ENCODE measurements around the gene FOXQ1.
"Not testable (repeated sequence)": the region's sequence is repeated elsewhere in the genome, so short reads cannot be mapped to it uniquely, and the experiment has no call there.

The FOXQ1 gene

GRCh38 chr6:1291381-1291780, 20.5 kb upstream of the FOXQ1 start:
- DNase-seq: no peak

GRCh38 chr6:1295420-1295819, 16.5 kb upstream of the FOXQ1 start:
- DNase-seq: no peak

GRCh38 chr6:1296079-1296478, 15.8 kb upstream of the FOXQ1 start:
- DNase-seq: no peak

DNA sequence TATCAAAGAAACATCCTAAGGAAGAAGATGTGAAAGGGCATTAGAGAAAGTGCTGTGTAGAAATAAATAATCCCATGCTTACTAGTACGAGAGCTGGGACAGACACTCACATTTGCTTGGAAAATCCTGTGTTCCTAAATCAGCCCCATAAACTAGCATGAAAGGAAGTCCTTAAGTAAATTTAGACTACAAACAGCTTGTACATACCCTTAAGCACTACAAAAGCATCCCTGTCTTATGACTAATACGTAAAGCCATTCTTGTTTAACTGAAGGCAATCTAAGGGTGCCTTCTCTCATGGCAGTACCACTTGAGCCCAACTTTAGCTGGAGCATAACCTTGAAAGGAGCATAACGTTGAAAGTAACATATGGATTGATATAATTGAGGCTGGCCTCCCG, 15.4 kb upstream of the FOXQ1 start:
- no peak for DNase-seq

DNA sequence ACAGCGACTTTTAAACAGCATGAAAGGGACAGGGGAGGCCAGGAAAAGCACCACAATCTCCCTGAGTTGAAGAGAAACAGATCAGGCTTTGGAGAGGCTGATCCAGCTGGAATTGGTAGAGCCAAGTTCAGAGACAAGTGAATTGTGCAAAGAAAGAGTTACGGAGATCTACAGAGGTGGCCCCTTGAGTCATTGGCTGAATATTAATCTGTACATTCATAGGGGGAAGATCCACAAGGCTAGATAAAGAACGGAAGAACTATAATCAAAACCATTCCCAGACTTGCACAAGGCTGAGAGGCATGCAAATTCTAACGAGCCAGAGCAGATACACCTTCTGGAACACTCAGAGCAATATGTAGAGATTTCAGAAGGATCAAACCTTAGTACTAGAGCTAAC, 14.2 kb upstream of the FOXQ1 start:
- no peak for DNase-seq

DNA sequence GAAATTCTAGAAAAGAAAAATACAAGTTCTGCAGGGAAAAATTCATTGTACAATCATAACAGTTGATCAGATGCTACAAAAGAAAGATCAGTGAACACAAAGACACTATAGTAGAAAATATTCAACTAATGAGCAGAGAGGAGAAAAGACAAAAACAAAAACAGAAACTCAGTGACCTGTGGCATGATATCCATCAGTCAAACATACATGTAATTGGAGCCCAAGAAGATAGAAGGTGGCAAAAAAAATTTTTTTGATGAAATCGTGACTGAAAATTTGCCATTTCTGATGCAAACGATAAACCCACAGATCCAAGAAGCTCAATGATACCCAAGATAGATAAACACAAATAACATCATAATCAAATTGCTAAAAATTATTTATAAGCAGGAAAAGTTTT, 13.1 kb upstream of the FOXQ1 start:
- DNase-seq: no peak

DNA sequence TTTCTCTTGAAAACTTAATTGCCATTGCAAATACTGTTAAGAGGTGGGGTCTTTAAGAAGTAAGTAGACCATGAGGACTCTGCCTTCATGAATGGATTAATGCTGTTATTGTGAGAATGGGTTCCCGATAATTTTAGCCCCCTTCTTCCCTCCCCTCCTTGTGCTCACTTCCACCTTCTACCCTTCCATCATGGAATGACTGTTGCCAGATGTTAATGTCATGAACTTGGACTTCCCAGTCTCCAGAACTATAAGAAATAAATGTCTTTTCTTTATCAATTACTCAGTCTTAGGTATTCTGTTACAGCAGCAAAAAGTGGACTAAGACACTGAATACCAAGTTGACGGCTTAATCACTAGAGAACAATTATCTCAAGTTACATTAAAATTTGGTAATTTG, 5.8 kb upstream of the FOXQ1 start:
- no peak for DNase-seq

GRCh38 chr6:1309366-1309765, 2.5 kb upstream of the FOXQ1 start:
- DNase-seq: no peak

DNA sequence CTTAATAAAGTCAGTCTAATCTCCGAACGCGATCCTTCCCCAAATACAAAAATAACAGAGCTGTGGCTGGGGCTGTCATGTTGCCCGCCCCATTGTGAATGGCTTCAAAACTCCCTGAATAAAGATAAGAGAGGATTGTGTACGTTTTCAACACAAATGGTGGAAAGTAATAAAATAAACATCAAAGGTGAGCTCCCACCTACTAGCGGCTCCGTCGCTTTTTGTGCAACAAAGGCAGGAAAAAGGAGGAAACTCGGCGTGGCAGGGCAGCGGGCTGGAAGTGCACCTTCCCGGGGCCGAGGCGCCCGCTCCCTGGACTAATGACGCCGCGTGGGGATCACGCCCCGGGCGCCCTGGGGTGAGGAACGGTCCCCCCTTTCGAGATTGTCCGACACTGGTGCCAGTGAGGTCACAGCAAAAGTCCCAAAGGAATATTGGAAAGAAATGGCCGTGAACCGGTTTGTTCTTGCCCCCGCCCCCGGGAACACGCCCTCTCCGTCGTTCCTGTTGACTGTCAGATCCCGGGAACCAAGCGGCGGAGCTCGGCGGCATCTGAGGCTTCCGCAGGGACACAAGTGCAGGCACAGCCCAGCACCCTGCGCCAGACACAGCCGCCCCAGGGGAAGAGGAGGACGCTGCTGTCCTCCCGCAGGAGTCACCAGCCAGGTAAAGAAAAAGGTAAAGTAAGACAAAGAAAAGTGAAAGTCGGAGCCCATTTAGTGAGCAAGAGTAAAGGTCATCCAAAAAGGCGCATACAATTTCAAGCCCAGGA, 1.1 kb upstream of the FOXQ1 start:
- DNase-seq: no peak

- DNase-seq: no peak
These were observed 240 bp downstream of the FOXQ1 start for GRCh38 chr6:1312203-1312472.

DNA sequence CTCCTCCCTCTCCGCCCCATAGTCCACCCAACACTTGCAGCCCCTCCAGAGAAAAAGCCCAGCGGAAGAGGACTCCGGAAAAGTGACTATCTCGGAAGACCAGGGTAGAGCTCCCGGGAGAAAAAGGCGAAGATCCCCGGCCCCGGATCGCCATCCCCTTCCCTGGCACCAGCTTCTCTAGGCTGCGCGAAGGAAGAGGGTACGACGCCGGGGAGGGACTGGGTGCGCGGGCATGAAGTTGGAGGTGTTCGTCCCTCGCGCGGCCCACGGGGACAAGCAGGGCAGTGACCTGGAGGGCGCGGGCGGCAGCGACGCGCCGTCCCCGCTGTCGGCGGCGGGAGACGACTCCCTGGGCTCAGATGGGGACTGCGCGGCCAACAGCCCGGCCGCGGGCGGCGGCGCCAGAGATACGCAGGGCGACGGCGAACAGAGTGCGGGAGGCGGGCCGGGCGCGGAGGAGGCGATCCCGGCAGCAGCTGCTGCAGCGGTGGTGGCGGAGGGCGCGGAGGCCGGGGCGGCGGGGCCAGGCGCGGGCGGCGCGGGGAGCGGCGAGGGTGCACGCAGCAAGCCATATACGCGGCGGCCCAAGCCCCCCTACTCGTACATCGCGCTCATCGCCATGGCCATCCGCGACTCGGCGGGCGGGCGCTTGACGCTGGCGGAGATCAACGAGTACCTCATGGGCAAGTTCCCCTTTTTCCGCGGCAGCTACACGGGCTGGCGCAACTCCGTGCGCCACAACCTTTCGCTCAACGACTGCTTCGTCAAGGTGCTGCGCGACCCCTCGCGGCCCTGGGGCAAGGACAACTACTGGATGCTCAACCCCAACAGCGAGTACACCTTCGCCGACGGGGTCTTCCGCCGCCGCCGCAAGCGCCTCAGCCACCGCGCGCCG, 822 bp downstream of the FOXQ1 start:
- DNase-seq: no peak

DNA sequence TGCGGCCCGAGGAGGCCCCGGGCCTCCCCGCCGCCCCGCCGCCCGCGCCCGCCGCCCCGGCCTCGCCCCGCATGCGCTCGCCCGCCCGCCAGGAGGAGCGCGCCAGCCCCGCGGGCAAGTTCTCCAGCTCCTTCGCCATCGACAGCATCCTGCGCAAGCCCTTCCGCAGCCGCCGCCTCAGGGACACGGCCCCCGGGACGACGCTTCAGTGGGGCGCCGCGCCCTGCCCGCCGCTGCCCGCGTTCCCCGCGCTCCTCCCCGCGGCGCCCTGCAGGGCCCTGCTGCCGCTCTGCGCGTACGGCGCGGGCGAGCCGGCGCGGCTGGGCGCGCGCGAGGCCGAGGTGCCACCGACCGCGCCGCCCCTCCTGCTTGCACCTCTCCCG, 1.5 kb downstream of the FOXQ1 start:
- no peak for DNase-seq

GRCh38 chr6:1313767-1314503, 2.0 kb downstream of the FOXQ1 start:
- DNase-seq: no peak

DNA sequence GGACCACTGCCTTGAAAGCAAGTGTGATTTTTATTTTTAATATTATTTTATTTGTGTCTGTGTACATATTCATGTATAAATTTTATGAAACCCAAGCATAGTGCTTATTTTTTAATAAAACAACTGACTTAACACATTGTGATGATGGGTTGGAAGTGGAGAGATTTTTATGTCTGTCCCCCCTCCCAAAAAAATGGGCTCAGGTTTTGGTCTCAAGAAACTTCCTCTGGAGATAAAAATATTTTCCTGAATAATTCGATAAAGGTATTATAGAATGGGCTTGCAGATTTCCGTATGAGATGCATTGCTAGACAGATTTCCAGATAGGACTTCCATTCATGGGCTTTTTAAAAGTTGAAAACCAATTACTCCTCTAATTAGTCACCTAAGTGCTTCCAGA, 2.7 kb downstream of the FOXQ1 start:
- DNase-seq: no peak

- DNase-seq: no peak
These were observed 3.3 kb downstream of the FOXQ1 start for GRCh38 chr6:1315201-1315559.

DNA sequence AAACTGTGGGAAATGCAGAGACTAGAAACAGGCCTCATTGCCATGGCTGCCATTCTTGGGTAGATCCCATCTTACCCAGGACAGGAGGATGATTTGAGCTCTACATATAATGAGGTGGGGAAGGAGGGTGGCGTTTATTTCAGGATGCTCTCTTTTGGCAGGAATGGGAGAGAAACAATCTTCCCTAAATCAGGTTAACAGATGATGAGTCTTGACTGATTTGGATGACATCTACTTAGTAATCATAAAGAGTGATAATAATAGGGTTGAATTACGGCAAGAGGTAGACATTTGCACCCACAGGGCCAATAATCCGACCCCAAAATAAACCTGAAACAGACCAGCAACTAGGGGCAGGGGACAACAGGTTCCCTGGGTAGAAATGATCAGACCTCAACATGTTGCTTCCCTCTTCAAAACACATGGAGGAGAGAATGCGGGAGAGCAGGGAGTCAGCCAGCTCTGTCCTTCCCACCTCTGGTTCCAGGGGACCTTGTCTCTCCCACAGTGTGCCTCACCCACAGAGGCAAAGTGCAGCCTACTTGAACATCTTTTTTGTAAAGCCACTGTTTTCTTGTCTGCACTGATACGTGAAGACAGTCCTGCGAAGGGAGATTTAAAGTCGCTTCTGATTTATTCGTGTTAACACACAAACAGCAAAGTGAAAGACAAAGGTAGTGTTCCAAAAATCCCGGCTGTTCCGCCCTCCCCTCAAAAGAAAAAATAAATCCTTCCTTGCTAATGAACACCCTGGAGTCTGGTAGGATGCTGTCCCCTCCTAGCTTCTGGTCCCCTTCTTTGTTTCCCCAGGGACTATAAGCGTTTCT, 3.9 kb downstream of the FOXQ1 start:
- no peak for DNase-seq

- peak; percentile 67 for DNase-seq
These were observed 4.6 kb downstream of the FOXQ1 start for GRCh38 chr6:1316489-1316971.

GRCh38 chr6:1317302-1317815, 5.5 kb downstream of the FOXQ1 start:
- no peak for DNase-seq

DNA sequence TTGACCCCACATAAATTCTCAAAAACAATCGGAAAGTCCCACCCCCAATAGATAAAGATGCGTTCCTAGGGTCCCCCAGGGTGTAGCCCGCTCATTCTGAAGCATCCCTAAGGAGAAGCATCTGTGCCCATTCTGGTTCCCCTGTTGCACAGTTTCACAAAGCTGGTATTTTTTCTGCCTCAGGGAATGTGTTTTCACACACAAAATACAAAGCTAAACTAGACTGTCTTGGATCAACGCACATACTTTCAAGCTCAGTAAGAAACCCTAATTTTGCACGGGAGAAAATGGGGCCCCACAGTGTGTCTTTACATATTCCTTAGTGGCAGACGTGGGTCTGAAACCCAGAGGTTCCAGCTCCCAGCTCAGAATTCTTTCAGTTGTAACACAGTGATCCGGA, 6.1 kb downstream of the FOXQ1 start:
- DNase-seq: no peak

GRCh38 chr6:1318584-1318983, 6.7 kb downstream of the FOXQ1 start:
- DNase-seq: not testable (repeated sequence)

DNA sequence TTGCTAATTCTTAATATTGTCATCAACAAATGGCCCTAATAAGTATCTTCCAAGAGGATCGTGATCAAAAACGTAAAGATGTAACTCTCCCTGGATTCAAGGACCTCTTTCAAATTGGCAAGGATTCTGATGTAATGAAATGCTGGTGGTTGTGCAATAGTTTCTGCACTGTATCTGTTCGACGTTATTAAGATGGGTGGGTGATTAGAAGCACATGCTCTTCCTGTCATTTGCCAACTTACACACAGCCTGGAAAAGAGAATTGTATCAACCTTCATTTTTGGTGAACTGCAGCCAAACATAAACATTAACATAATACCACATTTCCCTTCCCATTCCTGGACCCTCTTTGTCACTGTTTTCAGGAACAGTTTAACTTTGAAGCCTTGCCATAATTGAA, 9.8 kb downstream of the FOXQ1 start:
- no peak for DNase-seq

DNA sequence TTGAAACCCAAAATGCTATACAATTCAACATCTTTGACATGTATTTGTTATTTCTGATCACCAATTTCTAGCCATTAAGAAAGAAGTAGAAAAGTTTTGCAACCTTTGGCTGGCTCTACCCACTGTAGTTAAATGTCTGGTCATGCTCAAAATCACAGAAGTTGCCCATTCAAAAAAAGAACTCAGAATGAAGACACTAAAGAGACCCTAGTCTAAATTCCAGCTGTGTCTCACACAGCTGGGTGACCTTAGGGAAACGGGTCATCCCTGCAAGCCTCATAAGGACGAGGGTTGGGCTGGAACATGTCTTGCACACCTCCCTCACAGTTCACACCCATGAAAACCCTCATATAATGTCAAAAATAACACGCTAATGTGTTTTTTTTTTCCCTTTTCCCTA, 10.3 kb downstream of the FOXQ1 start:
- DNase-seq: no peak

Measured in activated effector memory CD4-positive, alpha-beta T cell treated with anti-CD3 and anti-CD28 coated beads, Interleukin-2, amount 50 U/mL, for 16 hours (primary cell).